ENCODE data around the gene RBM14. TPM values are rescaled to one million over a fixed set of nuclear protein-coding genes. Genes with fewer than 3 reads are reported as not detected.

Gene RBM14
- total RNA-seq, 1 experiment from 2014 or later, result 92.0 TPM

DNA sequence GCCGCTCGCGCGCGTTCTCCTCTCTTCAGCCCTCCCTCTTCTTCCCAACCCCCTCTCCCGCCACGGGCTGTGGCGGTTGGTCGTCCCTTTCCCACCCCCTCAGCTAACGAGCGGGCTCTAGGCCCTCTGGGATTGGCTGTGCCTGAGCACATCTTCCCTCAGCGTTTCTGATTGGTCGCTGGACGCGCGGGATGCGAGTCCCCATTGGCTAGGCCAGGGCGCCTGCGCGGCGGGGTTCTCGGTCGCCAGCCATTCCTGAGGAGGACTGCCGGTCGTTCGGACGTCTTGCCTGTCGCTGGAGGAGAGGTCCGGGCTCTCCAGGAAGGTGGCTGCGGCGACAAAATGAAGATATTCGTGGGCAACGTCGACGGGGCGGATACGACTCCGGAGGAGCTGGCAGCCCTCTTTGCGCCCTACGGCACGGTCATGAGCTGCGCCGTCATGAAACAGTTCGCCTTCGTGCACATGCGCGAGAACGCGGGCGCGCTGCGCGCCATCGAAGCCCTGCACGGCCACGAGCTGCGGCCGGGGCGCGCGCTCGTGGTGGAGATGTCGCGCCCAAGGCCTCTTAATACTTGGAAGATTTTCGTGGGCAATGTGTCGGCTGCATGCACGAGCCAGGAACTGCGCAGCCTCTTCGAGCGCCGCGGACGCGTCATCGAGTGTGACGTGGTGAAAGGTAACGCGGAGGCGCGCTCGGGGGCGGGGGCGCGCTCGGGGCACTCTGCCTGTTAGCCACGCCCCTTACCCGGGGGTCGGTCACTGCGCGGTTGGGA is at the start of gene RBM14 (continued):
- TF ChIP-seq KAT7 (CRISPR knock-in tag; IDR thresholded peaks at IDR 0.05; ENCODE audit: borderline replicate concordance), result no peak
- TF ChIP-seq ELF4 (CRISPR knock-in tag; IDR thresholded peaks at IDR 0.05; ENCODE audit: low read depth), result no peak
- peak; percentile 44; the same call in 1 of the 2 replicates for TF ChIP-seq CREB1 (CRISPR knock-in tag; IDR thresholded peaks at IDR 0.05)
- no peak for TF ChIP-seq ZNF138 (CRISPR knock-in tag; conservative IDR thresholded peaks at IDR 0.05)
- TF ChIP-seq, protein P1, sequence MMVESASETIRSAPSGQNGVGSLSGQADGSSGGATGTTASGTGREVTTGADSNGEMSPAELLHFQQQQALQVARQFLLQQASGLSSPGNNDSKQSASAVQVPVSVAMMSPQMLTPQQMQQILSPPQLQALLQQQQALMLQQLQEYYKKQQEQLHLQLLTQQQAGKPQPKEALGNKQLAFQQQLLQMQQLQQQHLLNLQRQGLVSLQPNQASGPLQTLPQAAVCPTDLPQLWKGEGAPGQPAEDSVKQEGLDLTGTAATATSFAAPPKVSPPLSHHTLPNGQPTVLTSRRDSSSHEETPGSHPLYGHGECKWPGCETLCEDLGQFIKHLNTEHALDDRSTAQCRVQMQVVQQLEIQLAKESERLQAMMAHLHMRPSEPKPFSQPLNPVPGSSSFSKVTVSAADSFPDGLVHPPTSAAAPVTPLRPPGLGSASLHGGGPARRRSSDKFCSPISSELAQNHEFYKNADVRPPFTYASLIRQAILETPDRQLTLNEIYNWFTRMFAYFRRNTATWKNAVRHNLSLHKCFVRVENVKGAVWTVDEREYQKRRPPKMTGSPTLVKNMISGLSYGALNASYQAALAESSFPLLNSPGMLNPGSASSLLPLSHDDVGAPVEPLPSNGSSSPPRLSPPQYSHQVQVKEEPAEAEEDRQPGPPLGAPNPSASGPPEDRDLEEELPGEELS (CRISPR knock-in tag; IDR thresholded peaks at IDR 0.05), result peak; percentile 11; the same call in 1 of the 2 replicates
- TF ChIP-seq ZNF423 (CRISPR knock-in tag; IDR thresholded peaks at IDR 0.05), result no peak
- no peak for TF ChIP-seq USF2 (CRISPR knock-in tag; IDR thresholded peaks at IDR 0.05)
- no peak for TF ChIP-seq EMX1 (CRISPR knock-in tag; IDR thresholded peaks at IDR 0.05)
- TF ChIP-seq RORB (CRISPR knock-in tag; IDR thresholded peaks at IDR 0.05), result no peak
- no peak; the same call in 1 of the 2 replicates for TF ChIP-seq E2F1 (CRISPR knock-in tag; IDR thresholded peaks at IDR 0.05)
- TF ChIP-seq ZBTB21 (CRISPR knock-in tag; IDR thresholded peaks at IDR 0.05; ENCODE audit: borderline replicate concordance), result no peak
- peak; percentile 79 for TF ChIP-seq SP1 (CRISPR knock-in tag; conservative IDR thresholded peaks at IDR 0.05)
- peak; percentile 81 for TF ChIP-seq HMGXB4 (CRISPR knock-in tag; IDR thresholded peaks at IDR 0.05)
- TF ChIP-seq JUN (CRISPR knock-in tag; IDR thresholded peaks at IDR 0.05), result peak; percentile 60
- TF ChIP-seq PRRX2 (CRISPR knock-in tag; IDR thresholded peaks at IDR 0.05), result no peak
- no peak for TF ChIP-seq ZNF317 (CRISPR knock-in tag; IDR thresholded peaks at IDR 0.05; ENCODE audit: borderline replicate concordance, low read depth)
- TF ChIP-seq TP53 (CRISPR knock-in tag; IDR thresholded peaks at IDR 0.05), result no peak
- peak; percentile 55; the same call in 1 of the 2 replicates for TF ChIP-seq ETV6 (CRISPR knock-in tag; IDR thresholded peaks at IDR 0.05)
- no peak for TF ChIP-seq ERG (CRISPR knock-in tag; IDR thresholded peaks at IDR 0.05)
- peak; percentile 92 for TF ChIP-seq MAX (CRISPR knock-in tag; IDR thresholded peaks at IDR 0.05)
- TF ChIP-seq, protein P2, sequence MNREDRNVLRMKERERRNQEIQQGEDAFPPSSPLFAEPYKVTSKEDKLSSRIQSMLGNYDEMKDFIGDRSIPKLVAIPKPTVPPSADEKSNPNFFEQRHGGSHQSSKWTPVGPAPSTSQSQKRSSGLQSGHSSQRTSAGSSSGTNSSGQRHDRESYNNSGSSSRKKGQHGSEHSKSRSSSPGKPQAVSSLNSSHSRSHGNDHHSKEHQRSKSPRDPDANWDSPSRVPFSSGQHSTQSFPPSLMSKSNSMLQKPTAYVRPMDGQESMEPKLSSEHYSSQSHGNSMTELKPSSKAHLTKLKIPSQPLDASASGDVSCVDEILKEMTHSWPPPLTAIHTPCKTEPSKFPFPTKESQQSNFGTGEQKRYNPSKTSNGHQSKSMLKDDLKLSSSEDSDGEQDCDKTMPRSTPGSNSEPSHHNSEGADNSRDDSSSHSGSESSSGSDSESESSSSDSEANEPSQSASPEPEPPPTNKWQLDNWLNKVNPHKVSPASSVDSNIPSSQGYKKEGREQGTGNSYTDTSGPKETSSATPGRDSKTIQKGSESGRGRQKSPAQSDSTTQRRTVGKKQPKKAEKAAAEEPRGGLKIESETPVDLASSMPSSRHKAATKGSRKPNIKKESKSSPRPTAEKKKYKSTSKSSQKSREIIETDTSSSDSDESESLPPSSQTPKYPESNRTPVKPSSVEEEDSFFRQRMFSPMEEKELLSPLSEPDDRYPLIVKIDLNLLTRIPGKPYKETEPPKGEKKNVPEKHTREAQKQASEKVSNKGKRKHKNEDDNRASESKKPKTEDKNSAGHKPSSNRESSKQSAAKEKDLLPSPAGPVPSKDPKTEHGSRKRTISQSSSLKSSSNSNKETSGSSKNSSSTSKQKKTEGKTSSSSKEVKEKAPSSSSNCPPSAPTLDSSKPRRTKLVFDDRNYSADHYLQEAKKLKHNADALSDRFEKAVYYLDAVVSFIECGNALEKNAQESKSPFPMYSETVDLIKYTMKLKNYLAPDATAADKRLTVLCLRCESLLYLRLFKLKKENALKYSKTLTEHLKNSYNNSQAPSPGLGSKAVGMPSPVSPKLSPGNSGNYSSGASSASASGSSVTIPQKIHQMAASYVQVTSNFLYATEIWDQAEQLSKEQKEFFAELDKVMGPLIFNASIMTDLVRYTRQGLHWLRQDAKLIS (CRISPR knock-in tag; IDR thresholded peaks at IDR 0.05; ENCODE audit: borderline replicate concordance), result no peak
- no peak for TF ChIP-seq ATF2 (CRISPR knock-in tag; IDR thresholded peaks at IDR 0.05; ENCODE audit: borderline replicate concordance, low read depth)
- TF ChIP-seq, protein P3, sequence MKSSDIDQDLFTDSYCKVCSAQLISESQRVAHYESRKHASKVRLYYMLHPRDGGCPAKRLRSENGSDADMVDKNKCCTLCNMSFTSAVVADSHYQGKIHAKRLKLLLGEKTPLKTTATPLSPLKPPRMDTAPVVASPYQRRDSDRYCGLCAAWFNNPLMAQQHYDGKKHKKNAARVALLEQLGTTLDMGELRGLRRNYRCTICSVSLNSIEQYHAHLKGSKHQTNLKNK (CRISPR knock-in tag; IDR thresholded peaks at IDR 0.05), result no peak

All from WTC11 (cell line).